ENCODE results near the gene CRISP1. TPM values are rescaled to one million over a fixed set of nuclear protein-coding genes. Genes with fewer than 3 reads are reported as not detected.
A peak's percentile ranks its signal among the peaks of the same experiment; 100 is the strongest.

Gene CRISP1
- total and polyA plus RNA-seq, 2 of the 8 experiments (the other 6 are each of a cell fraction or from before 2014, with no cell fraction given), result not detected

GRCh38 chr6:49890988-49891387 is 24.7 kb upstream of the CRISP1 start:
- Histone ChIP-seq H3K56ac (replicated peaks; ENCODE audit: insufficient read length, low read depth, low read length) (no peak overlapping the region), H4K5ac (ENCODE audit: insufficient read length, low read depth, low read length) (no peak overlapping the region), H2BK12ac (ENCODE audit: low read depth, low read length) (no peak overlapping the region), H4K20me1 (replicated peaks in 1 of 2; ENCODE audit: control insufficient read depth in 1 of 2, insufficient read depth in 2 of 2, low read length in 2 of 2) (no peaks in the 10 kb centered on the region), H3K36me3 (ENCODE audit: control insufficient read depth in 2 of 4, insufficient read depth in 4 of 4, low read length in 3 of 4) (no peaks in the 10 kb centered on the region), H3K27me3 (replicated peaks in 1 of 4; ENCODE audit: control insufficient read depth in 3 of 4, extremely low read depth in 1 of 4, insufficient read depth in 3 of 4, low read length in 3 of 4) (peaks cover 15 to 43% (median 33%) of the 10 kb centered on the region in 4 experiments), H3K9ac (replicated peaks in 1 of 4; ENCODE audit: extremely low read depth in 1 of 4, low read depth in 3 of 4, low read length in 3 of 4) (no peak overlapping the region), H3K4me3 (ENCODE audit: extremely low read depth in 1 of 4, insufficient read depth in 2 of 4, low read depth in 3 of 4, low read length in 4 of 4) (no peak overlapping the region), H3K79me1 (ENCODE audit: low read depth, low read length) (no peaks in the 10 kb centered on the region), H2BK15ac (ENCODE audit: low read length) (no peak overlapping the region), H3K18ac (ENCODE audit: extremely low read depth, low read length) (no peak overlapping the region), H3K4me1 (replicated peaks in 1 of 4; ENCODE audit: control insufficient read depth in 3 of 4, insufficient read depth in 4 of 4, low read length in 3 of 4) (peaks cover 0 to 22% (median 3%) of the 10 kb centered on the region in 4 experiments; a peak in 4 of 7 replicates), H3K27ac (ENCODE audit: low read depth, low read length) (no peak overlapping the region), H4K8ac (ENCODE audit: extremely low read depth, insufficient read depth, low read length) (no peak overlapping the region), H4K91ac (replicated peaks; ENCODE audit: insufficient read length, low read length) (no peak overlapping the region), H2BK20ac (ENCODE audit: low read length) (no peak overlapping the region), H3K9me3 (ENCODE audit: insufficient read depth in 2 of 2, low read depth in 1 of 2, low read length in 1 of 2) (peaks cover 0 to 2% of the 10 kb centered on the region in 2 experiments; a peak in 1 of 4 replicates), H3K4ac (replicated peaks; ENCODE audit: insufficient read length, low read depth, low read length) (no peak overlapping the region), H3K23me2 (ENCODE audit: low read depth, low read length) (no peaks in the 10 kb centered on the region), H2AFZ (ENCODE audit: low read length) (no peak overlapping the region), H2BK120ac (replicated peaks; ENCODE audit: low read depth, low read length) (no peak overlapping the region), H3K23ac (ENCODE audit: insufficient read length) (no peak overlapping the region), H3K79me2 (ENCODE audit: control insufficient read depth in 1 of 2, insufficient read depth in 2 of 2, low read length in 2 of 2) (no peaks in the 10 kb centered on the region), H3K4me2 (ENCODE audit: insufficient read depth in 1 of 2, low read depth in 2 of 2, low read length in 2 of 2) (peak overlapping the region; percentile 10 to 36; a peak in 2 of 4 replicates), H2AK5ac (ENCODE audit: low read depth, low read length) (no peak overlapping the region), H3K14ac (ENCODE audit: insufficient read length) (no peak overlapping the region), H2BK5ac (ENCODE audit: low read depth, low read length) (no peak overlapping the region)
- WGBS, 2 experiments (ENCODE audit: extremely low coverage in 1 of 2, insufficient coverage in 1 of 2, insufficient read length in 1 of 2, insufficient replicate concordance in 2 of 2, low coverage in 1 of 2, low lambda C conversion rate in 2 of 2, missing lambda C conversion rate in 1 of 2), result 6% methylated on average over 7 of the region's 7 CpGs; no CpG with 5 or more reads in 1 of the 2 experiments
- ChIA-PET CTCF (ENCODE audit: partially characterized antibody) (interaction anchor here (1.0 to 2.8 kb wide), 5 partner anchors 14 to 341 kb away, joined by 3 to 15 read pairs (median 5); partner anchors contain the start of gene C6orf141), POLR2A (ENCODE audit: partially characterized antibody) (interaction anchor here (1.3 to 1.5 kb wide), 2 partner anchors 13 to 28 kb away, joined by 3 to 5 read pairs; no protein-coding TSS in a partner anchor)
- FAIRE-seq, result peak; percentile 86
- DNase-seq (ENCODE audit: low read depth in 1 of 2, low spot score in 2 of 2), result peak; percentile 43 to 51
- no peak for TF ChIP-seq CBX8 (IDR thresholded peaks at IDR 0.05; ENCODE audit: borderline replicate concordance, low read depth, low read length)
- no peak for TF ChIP-seq RNF2 (IDR thresholded peaks at IDR 0.05; ENCODE audit: borderline replicate concordance, low read depth, low read length, missing control alignments, poor library complexity, severe bottlenecking)
- TF ChIP-seq BCL11A (IDR thresholded peaks at IDR 0.05; ENCODE audit: low read depth in 2 of 2, low read length in 2 of 2), result peak in 1 of 2 experiments; percentile 20
- TF ChIP-seq ZNF274 (IDR thresholded peaks at IDR 0.05; ENCODE audit: borderline replicate concordance, extremely low read depth, low read length), result no peak
- no peak for TF ChIP-seq GTF2F1 (IDR thresholded peaks at IDR 0.05; ENCODE audit: borderline replicate concordance, low read depth, low read length)
- no peak for TF ChIP-seq JUND (IDR thresholded peaks at IDR 0.05; ENCODE audit: low read length)
- TF ChIP-seq CREB1 (IDR thresholded peaks at IDR 0.05), result no peak
- no peak for TF ChIP-seq CBX5 (IDR thresholded peaks at IDR 0.05; ENCODE audit: low read depth, low read length)
- TF ChIP-seq YY1 (IDR thresholded peaks at IDR 0.05; ENCODE audit: low read depth, low read length), result no peak
- TF ChIP-seq POU5F1 (IDR thresholded peaks at IDR 0.05; ENCODE audit: low read depth, low read length), result peak; percentile 61; the same call in 1 of the 2 replicates
- TF ChIP-seq RAD21 (IDR thresholded peaks at IDR 0.05 in 1 of 2, conservative IDR thresholded peaks at IDR 0.05 in 1 of 2; ENCODE audit: low read depth in 2 of 2, low read length in 2 of 2), result no peak
- no peak for TF ChIP-seq CEBPB (IDR thresholded peaks at IDR 0.05; ENCODE audit: low read depth, low read length)

Measured in H1 (cell line).